GM23248 (cell line): Measurements from ENCODE around the gene NEK11.

Experiments used
- EZH2 ChIP-seq: fragments of 200-600 bp; sonication (generic); IDR thresholded peaks from 2 replicates; pipeline ENCODE4 v1.6.1; 2018; ENCODE audit warnings: antibody characterized with exemption, mild to moderate bottlenecking; ENCODE audit not compliant: insufficient read depth, poor library complexity, severe bottlenecking
- EZH2phosphoT487 ChIP-seq: fragments of 200-600 bp; sonication (generic); IDR thresholded peaks from 2 replicates; pipeline ENCODE4 v1.6.1; 2018; ENCODE audit warnings: antibody characterized with exemption, moderate library complexity, mild to moderate bottlenecking, low read depth; ENCODE audit not compliant: insufficient read depth

- TF ChIP-seq EZH2, result no peak
- no peak for TF ChIP-seq EZH2phosphoT487
Measured at GRCh38 chr3:131277836-131278497, 251.3 kb downstream of the NEK11 start.
